Eye (tissue), 1 donor: Measurements from ENCODE around the gene EPHA6.

Source experiments
- DNase-seq: peaks from one replicate; pipeline ENCODE4 v3.0.0-alpha.2; 2015

Gene EPHA6

GRCh38 chr3:96813820-96814650, at the start of gene EPHA6:
TSS of gene EPHA6 (plus strand) at chr3:96814594.
- peak; percentile 92 for DNase-seq

GRCh38 chr3:96776818-96777217, 37.6 kb upstream of the EPHA6 start:
- no peak for DNase-seq

- no peak for DNase-seq
These were observed 34.6 kb upstream of the EPHA6 start for GRCh38 chr3:96779810-96780209.

GRCh38 chr3:96796101-96796500, 18.3 kb upstream of the EPHA6 start:
- DNase-seq, result no peak

GRCh38 chr3:96803870-96804269, 10.5 kb upstream of the EPHA6 start:
- DNase-seq, result no peak

- DNase-seq, result no peak
These were observed 8.1 kb upstream of the EPHA6 start for GRCh38 chr3:96806341-96806740.

- peak; percentile 94 for DNase-seq
These were observed 1.1 kb upstream of the EPHA6 start for GRCh38 chr3:96813134-96813819.

- DNase-seq, result peak; percentile 74
These were observed 515 bp downstream of the EPHA6 start for GRCh38 chr3:96814651-96815567.

GRCh38 chr3:96831175-96831574, 16.8 kb downstream of the EPHA6 start:
- DNase-seq, result no peak

- DNase-seq, result no peak
These were observed 18.9 kb downstream of the EPHA6 start for GRCh38 chr3:96833301-96833700.

GRCh38 chr3:96836153-96836915, 21.9 kb downstream of the EPHA6 start:
- DNase-seq, result no peak

GRCh38 chr3:96843505-96844203, 29.3 kb downstream of the EPHA6 start:
- peak; percentile 40 for DNase-seq

GRCh38 chr3:96844204-96844514, 29.8 kb downstream of the EPHA6 start:
- no peak for DNase-seq

- no peak for DNase-seq
These were observed 38.5 kb downstream of the EPHA6 start for GRCh38 chr3:96852849-96853248.

- DNase-seq, result no peak
These were observed 46.5 kb downstream of the EPHA6 start for GRCh38 chr3:96860882-96861281.

- DNase-seq, result peak; percentile 81
These were observed 48.8 kb downstream of the EPHA6 start for GRCh38 chr3:96863129-96863740.

GRCh38 chr3:96865605-96866004, 51.2 kb downstream of the EPHA6 start:
- DNase-seq, result no peak

- no peak for DNase-seq
These were observed 54.9 kb downstream of the EPHA6 start for GRCh38 chr3:96869316-96869715.

GRCh38 chr3:96877510-96877909, 63.1 kb downstream of the EPHA6 start:
- no peak for DNase-seq

- DNase-seq, result no peak
These were observed 85.6 kb downstream of the EPHA6 start for GRCh38 chr3:96900031-96900430.

- peak; percentile 26 for DNase-seq
These were observed 86.2 kb downstream of the EPHA6 start for GRCh38 chr3:96900566-96900965.
